ENCODE data around the gene EMC6.

The EMC6 gene

DNA sequence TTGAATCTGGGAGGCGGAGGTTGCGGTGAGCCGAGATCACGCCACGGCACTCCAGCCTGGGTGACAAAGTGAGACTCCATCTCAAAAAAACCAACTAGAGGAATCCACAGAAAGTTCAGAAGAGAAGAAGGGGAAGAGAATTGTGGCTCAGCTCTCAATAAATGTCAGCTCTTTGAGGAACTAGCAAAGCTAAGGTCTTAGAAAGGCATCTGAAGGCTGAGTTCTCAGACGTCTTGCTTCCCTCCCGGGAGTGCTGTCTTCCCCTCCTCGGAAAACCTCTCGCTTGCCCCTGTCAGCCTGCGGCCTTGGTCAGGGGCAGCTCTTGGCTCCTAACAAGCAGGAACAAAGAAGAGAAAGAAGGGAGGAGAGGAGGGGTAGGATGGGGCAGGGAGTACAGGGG is 37.8 kb upstream of the EMC6 start:
- DNase-seq (ENCODE audit: low spot score), result no peak

DNA sequence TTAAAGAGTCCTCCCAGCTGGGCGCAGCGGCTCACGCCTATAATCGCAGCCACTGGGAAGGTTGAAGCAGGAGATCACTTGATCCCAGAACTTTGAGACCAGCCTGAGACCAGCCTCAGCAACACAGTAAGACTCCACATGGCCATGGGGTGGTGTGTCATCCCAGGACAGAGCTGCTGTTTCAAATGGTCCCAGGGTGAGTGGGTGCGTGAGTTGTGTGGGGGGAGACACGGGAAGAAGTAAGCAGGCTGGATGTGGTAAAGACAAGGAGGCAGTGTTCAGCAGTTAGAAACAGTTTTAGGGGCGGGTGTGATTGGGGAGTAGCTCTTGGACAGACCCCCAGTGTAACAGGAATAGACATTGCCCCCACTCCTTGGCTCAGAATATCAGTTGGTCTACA is 36.3 kb upstream of the EMC6 start:
- in situ Hi-C loops (cut with MboI; ENCODE audit: low sequenced_read_pairs, unreplicated experiment), result loop anchor here (25.0 kb wide), 1 partner anchor 595 kb away; no protein-coding TSS in a partner anchor
- TF ChIP-seq CTCF (IDR thresholded peaks at IDR 0.05; ENCODE audit: borderline replicate concordance, control extremely low read depth, extremely low read depth, insufficient read depth, missing control alignments), result no peak
- no peak for DNase-seq (ENCODE audit: low spot score)

More for the DNA sequence above, 37.8 kb upstream of the EMC6 start:
- in situ Hi-C loops (cut with MboI; ENCODE audit: low sequenced_read_pairs, unreplicated experiment), result loop anchor here (25.0 kb wide), 1 partner anchor 593 kb away; no protein-coding TSS in a partner anchor
- TF ChIP-seq CTCF (IDR thresholded peaks at IDR 0.05; ENCODE audit: borderline replicate concordance, control extremely low read depth, extremely low read depth, insufficient read depth, missing control alignments), result no peak

- DNase-seq (ENCODE audit: low spot score), result peak; percentile 50
- no peak for TF ChIP-seq CTCF (IDR thresholded peaks at IDR 0.05; ENCODE audit: borderline replicate concordance, control extremely low read depth, extremely low read depth, insufficient read depth, missing control alignments)
- in situ Hi-C loops (cut with MboI; ENCODE audit: low sequenced_read_pairs, unreplicated experiment), result loop anchor here (25.0 kb wide), 1 partner anchor 598 kb away; no protein-coding TSS in a partner anchor
These were observed 33.0 kb upstream of the EMC6 start for GRCh38 chr17:3635474-3636153.

- in situ Hi-C loops (cut with MboI; ENCODE audit: low sequenced_read_pairs, unreplicated experiment), result loop anchor here (25.0 kb wide), 1 partner anchor 599 kb away; no protein-coding TSS in a partner anchor
- TF ChIP-seq CTCF (IDR thresholded peaks at IDR 0.05; ENCODE audit: borderline replicate concordance, control extremely low read depth, extremely low read depth, insufficient read depth, missing control alignments), result no peak
- DNase-seq (ENCODE audit: low spot score), result peak; percentile 100
These were observed 32.3 kb upstream of the EMC6 start, which contains the start of the genes CTNS and SHPK for GRCh38 chr17:3636154-3636907. Gene CTNS (plus strand): TSS chr17:3636760. CDS start chr17:3640207, 3,447 bp downstream. Gene SHPK (minus strand): TSS chr17:3636250. CDS start chr17:3636219, 31 bp downstream.

DNA sequence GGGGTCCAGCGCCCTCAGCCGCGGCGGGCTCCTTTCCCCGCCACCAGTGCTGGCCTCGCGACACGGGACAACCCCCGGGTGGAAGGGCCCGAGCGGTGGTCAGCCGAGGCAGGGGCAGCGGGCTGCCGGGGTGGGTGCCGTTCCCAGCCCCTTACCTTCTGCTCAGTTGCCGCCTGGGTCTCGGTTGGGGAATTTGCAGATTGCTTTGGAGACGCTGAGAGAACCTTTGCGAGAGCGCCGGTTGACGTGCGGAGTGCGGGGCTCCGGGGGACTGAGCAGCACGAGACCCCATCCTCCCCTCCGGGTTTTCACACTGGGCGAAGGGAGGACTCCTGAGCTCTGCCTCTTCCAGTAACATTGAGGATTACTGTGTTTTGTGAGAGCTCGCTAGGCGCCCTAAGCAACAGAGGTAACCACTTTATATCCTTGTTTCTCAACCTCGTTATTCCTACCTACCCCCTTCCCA is 31.7 kb upstream of the EMC6 start:
- in situ Hi-C loops (cut with MboI; ENCODE audit: low sequenced_read_pairs, unreplicated experiment), result loop anchor here (25.0 kb wide), 1 partner anchor 600 kb away; no protein-coding TSS in a partner anchor
- DNase-seq (ENCODE audit: low spot score), result no peak
- no peak for TF ChIP-seq CTCF (IDR thresholded peaks at IDR 0.05; ENCODE audit: borderline replicate concordance, control extremely low read depth, extremely low read depth, insufficient read depth, missing control alignments)

DNA sequence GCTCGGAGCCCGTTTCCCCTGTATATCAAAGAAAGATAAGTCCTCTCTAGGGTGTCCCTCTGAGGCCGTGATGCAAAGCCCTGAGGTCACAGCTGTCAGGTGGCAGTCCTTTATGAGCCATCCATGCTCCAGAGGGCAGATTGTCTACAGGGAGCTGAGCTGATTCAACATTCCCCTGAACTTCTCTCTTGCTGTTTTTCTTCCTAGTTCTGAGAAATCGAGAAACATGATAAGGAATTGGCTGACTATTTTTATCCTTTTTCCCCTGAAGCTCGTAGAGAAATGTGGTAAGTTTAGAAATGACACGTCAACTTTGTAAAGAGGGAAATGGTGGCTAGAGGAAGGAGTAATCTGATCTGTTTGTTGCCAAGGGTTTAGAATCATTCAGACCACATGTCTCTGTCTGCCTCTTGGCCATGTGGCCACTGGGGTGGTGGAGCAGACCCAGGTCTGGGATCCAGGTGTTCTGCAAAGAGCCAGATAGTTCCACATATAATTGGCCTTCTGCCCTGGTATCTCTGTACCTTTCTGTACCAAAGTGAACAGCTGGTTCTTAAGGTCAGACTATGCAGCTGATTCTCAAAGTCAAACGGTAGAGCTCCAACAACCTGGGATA is 28.5 kb upstream of the EMC6 start:
- no peak for DNase-seq (ENCODE audit: low spot score)
- TF ChIP-seq CTCF (IDR thresholded peaks at IDR 0.05; ENCODE audit: borderline replicate concordance, control extremely low read depth, extremely low read depth, insufficient read depth, missing control alignments), result no peak
- in situ Hi-C loops (cut with MboI; ENCODE audit: low sequenced_read_pairs, unreplicated experiment), result loop anchor here (5.0 to 25.0 kb wide), 2 partner anchors 48 to 603 kb away; no protein-coding TSS in a partner anchor
